ENCODE data around the gene CSH2. TPM values are rescaled to one million over a fixed set of nuclear protein-coding genes. Genes with fewer than 3 reads are reported as not detected.

Gene CSH2
- total and polyA plus RNA-seq, 2 of the 13 experiments (the other 11 are each of a cell fraction or from before 2014, with no cell fraction given) = not detected

DNA sequence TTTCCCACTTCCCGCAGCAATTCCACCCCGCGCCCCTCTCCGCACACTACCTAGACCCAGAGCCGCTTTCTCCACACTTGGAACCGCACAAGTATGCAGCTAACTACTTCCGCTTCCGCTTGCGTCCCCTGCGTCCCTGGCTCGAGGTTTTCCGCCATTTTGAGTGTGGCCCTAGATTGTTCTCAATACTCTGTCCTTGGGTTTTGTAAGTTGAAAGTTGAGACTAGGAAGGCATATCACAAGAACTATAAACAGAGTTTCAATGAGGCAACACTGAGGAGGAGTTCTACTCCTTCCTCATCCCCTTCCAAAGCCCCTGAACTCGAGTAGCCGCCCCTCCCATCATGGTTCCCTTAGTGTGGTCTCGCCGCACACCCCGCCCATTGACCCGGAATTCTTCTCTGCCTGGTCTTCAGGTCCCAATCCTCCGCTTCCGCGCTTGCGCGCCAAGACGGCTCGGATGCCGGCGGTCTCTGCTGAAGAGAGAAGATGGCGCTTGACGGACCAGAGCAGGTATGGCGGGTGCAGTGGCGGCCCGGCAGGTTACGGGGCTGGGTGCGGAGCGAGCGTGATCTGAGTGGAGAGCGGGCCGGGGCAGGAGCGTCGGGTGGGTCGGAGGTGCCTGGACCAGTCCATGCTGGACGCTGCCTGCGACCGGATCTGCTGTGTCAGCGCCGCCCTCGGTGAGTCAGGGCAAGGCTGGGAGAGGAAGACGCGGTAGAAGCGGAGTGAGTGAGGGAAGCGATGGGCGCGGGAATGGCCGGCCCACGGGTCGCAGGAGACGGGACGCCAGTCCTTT, 46.3 kb downstream of the CSH2 start, which contains the start of the genes FTSJ3 and PSMC5 (continued):
- TF ChIP-seq, protein P1, sequence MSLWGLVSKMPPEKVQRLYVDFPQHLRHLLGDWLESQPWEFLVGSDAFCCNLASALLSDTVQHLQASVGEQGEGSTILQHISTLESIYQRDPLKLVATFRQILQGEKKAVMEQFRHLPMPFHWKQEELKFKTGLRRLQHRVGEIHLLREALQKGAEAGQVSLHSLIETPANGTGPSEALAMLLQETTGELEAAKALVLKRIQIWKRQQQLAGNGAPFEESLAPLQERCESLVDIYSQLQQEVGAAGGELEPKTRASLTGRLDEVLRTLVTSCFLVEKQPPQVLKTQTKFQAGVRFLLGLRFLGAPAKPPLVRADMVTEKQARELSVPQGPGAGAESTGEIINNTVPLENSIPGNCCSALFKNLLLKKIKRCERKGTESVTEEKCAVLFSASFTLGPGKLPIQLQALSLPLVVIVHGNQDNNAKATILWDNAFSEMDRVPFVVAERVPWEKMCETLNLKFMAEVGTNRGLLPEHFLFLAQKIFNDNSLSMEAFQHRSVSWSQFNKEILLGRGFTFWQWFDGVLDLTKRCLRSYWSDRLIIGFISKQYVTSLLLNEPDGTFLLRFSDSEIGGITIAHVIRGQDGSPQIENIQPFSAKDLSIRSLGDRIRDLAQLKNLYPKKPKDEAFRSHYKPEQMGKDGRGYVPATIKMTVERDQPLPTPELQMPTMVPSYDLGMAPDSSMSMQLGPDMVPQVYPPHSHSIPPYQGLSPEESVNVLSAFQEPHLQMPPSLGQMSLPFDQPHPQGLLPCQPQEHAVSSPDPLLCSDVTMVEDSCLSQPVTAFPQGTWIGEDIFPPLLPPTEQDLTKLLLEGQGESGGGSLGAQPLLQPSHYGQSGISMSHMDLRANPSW (CRISPR knock-in tag; IDR thresholded peaks at IDR 0.05; ENCODE audit: borderline replicate concordance) = no peak; the same call in 1 of the 2 replicates
- TF ChIP-seq CBX2 (IDR thresholded peaks at IDR 0.05; ENCODE audit: low read depth, low read length) (no peak), CBX2 (CRISPR knock-in tag; IDR thresholded peaks at IDR 0.05; ENCODE audit: low read depth) (peak; percentile 89; the same call in 1 of the 2 replicates), ZNF780A (CRISPR knock-in tag; IDR thresholded peaks at IDR 0.05) (0 out of 2 replicates have a peak, but pooled peaks have one; percentile 64), ZNF335 (CRISPR knock-in tag; IDR thresholded peaks at IDR 0.05) (peak; percentile 50), DMAP1 (CRISPR knock-in tag; IDR thresholded peaks at IDR 0.05) (peak; percentile 92), ZNF672 (CRISPR knock-in tag; IDR thresholded peaks at IDR 0.05) (no peak), FOXM1 (CRISPR knock-in tag; IDR thresholded peaks at IDR 0.05) (no peak), SRSF9 (IDR thresholded peaks at IDR 0.05; ENCODE audit: borderline replicate concordance, insufficient read depth, low read depth, low read length, poor library complexity, severe bottlenecking) (no peak), NCOR1 (IDR thresholded peaks at IDR 0.05; ENCODE audit: borderline replicate concordance, low read length) (peak; percentile 56; the same call in 1 of the 2 replicates), ONECUT2 (CRISPR knock-in tag; IDR thresholded peaks at IDR 0.05) (no peak), ZFP36L2 (CRISPR knock-in tag; IDR thresholded peaks at IDR 0.05) (peak; percentile 64; the same call in 1 of the 2 replicates), RXRA (CRISPR knock-in tag; IDR thresholded peaks at IDR 0.05) (peak; percentile 86), ZNF7 (CRISPR knock-in tag; IDR thresholded peaks at IDR 0.05) (peak; percentile 37; the same call in 1 of the 2 replicates), ZNF619 (CRISPR knock-in tag; IDR thresholded peaks at IDR 0.05) (peak; percentile 58), ZNF674 (CRISPR knock-in tag; IDR thresholded peaks at IDR 0.05; ENCODE audit: low read depth) (no peak), ZNF354B (CRISPR knock-in tag; IDR thresholded peaks at IDR 0.05) (no peak), ZNF496 (CRISPR knock-in tag; IDR thresholded peaks at IDR 0.05; ENCODE audit: insufficient replicate concordance) (no peak), KDM2A (CRISPR knock-in tag; IDR thresholded peaks at IDR 0.05; ENCODE audit: borderline replicate concordance, low read depth) (peak; percentile 96), JARID2 (CRISPR knock-in tag; IDR thresholded peaks at IDR 0.05; ENCODE audit: insufficient replicate concordance) (peak; percentile 53), TGIF2 (CRISPR knock-in tag; IDR thresholded peaks at IDR 0.05) (peak; percentile 76), NBN (conservative IDR thresholded peaks at IDR 0.05) (no peak), ZNF263 (CRISPR knock-in tag; IDR thresholded peaks at IDR 0.05) (peak; percentile 60), ZNF660 (CRISPR knock-in tag; IDR thresholded peaks at IDR 0.05; ENCODE audit: borderline replicate concordance, low read depth) (no peak), ZC3H13 (CRISPR knock-in tag; IDR thresholded peaks at IDR 0.05) (peak; percentile 86; the same call in 1 of the 2 replicates), IKZF4 (CRISPR knock-in tag; IDR thresholded peaks at IDR 0.05; ENCODE audit: borderline replicate concordance, low read depth, not compliant biosample characterization) (peak; percentile 72)
- TF ChIP-seq, protein P2, sequence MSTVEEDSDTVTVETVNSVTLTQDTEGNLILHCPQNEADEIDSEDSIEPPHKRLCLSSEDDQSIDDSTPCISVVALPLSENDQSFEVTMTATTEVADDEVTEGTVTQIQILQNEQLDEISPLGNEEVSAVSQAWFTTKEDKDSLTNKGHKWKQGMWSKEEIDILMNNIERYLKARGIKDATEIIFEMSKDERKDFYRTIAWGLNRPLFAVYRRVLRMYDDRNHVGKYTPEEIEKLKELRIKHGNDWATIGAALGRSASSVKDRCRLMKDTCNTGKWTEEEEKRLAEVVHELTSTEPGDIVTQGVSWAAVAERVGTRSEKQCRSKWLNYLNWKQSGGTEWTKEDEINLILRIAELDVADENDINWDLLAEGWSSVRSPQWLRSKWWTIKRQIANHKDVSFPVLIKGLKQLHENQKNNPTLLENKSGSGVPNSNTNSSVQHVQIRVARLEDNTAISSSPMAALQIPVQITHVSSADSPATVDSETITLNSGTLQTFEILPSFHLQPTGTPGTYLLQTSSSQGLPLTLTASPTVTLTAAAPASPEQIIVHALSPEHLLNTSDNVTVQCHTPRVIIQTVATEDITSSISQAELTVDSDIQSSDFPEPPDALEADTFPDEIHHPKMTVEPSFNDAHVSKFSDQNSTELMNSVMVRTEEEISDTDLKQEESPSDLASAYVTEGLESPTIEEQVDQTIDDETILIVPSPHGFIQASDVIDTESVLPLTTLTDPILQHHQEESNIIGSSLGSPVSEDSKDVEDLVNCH (CRISPR knock-in tag; IDR thresholded peaks at IDR 0.05) = 0 out of 2 replicates have a peak, but pooled peaks have one; percentile 89
